Measurements from ENCODE around the gene MSLN. TPM values are rescaled to one million over a fixed set of nuclear protein-coding genes. Genes with fewer than 3 reads are reported as not detected.
"Not testable (repeated sequence)": the region's sequence is repeated elsewhere in the genome, so short reads cannot be mapped to it uniquely, and the experiment has no call there.

Gene MSLN
- not detected for polyA plus RNA-seq (2012; ENCODE audit: missing spikeins)

DNA sequence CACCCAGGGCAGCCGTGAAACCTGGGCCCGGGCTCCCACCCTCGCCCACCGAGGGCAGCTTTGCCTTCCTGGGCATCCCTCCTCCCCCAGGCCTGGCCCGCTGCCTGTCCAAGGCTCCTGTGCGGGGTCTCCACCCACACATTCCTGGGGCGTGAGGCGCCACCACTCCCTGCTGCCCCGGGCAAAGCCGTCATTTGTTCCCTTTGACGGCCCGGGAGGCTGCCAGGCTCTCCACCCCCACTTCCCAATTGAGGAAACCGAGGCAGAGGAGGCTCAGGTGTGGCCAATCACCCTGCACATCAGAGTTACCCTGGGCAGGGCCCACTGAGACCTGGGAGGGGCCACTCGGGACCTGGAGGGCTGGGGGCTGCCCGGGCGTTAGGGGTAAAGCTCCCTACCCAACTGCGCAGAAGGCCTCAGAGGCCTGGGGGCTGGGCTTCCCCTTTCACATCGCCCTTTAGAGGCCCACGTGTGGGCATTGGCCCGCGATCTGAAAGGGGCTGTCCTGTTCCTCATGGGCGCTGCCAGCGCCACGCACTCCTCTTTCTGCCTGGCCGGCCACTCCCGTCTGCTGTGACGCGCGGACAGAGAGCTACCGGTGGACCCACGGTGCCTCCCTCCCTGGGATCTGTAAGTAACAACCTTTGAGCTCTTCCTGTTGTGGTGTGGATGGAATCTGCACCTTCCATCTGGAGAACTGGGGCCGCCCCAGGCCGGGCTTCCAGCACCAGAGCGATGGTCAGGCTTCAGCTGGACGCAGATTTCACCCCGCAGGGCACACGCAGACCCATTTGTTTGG is at the start of gene MSLN:
Gene MSLN, plus strand, starts transcription at position 190 of the 799 bp plus-strand sequence. CDS start 1,947 bp downstream, outside the sequence.
- TF ChIP-seq TAF1 (IDR thresholded peaks at IDR 0.05; ENCODE audit: borderline replicate concordance, low read depth, low read length) (no peak), POLR2A (IDR thresholded peaks at IDR 0.05; ENCODE audit: low read depth, low read length) (no peak), POLR2AphosphoS5 (IDR thresholded peaks at IDR 0.05; ENCODE audit: low read depth, low read length) (no peak)
- DNase-seq (ENCODE audit: insufficient read length) = no peak

DNA sequence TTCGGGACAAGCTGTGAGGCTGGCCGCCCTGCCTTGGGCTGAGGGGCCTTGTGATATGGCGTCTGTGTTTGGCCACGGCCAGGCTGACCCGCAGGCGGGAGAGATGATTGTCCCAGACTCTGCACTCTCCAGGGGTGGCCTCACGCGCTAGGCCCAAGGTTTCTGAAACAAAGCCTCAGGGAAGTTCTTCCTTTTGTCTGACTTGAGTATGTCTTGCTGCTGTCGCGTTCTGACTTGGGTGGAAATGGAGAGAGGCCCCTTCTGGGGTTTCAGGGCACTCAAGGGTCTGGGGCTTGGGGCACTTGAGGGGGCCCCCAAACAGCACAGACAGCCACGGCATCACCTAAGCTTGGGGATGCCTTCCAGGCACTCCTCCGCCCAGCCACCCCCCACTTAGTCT is 49.5 kb upstream of the MSLN start:
- no peak for FAIRE-seq
- TF ChIP-seq POLR2A (IDR thresholded peaks at IDR 0.05; ENCODE audit: low read depth, low read length) (no peak), POLR2AphosphoS5 (IDR thresholded peaks at IDR 0.05; ENCODE audit: low read depth, low read length) (no peak), TAF1 (IDR thresholded peaks at IDR 0.05; ENCODE audit: borderline replicate concordance, low read depth, low read length) (no peak)
- no peak for DNase-seq (ENCODE audit: insufficient read length)

More for the DNA sequence above, at the start of gene MSLN:
- FAIRE-seq = no peak

DNA sequence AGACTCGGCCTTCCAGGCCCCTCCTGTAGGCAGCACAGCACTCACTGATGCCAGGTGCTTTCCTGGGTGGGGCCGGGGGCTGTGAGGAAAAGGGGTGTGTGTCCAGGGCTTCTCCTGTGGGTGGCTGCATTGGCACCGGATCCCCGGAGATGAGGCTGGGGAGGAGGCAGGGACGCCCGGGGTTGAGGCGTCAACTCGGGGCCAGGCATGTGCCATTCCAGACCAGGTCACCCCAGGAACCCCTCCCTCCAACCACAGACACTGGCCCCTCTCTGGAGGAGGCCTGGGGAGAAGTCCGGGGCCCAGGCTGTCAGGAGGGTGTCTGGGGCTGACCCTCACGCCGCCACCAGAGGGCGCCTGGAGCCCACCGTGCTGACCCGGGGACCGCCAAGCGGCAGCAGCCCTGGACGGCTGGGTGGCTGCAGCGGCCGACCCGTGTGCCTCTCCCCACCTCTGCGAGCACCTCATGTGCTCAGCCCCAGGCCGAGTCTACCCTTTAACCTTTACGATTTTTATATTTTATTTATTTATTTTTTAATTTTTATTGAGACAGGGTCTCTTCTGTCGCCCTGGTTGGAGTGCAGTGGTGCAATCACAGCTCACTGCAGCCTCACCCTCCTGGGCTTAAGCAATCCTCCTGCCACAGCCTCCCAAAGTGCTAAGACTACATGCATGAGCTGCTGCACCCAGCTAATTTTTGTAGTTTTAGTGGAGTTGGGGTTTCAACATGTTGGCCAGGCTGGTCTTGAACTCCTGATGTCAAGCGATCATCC is 48.8 kb upstream of the MSLN start:
- peak; percentile 98 for DNase-seq (ENCODE audit: insufficient read length)
- peak; percentile 90 for FAIRE-seq
- no peak for TF ChIP-seq TAF1 (IDR thresholded peaks at IDR 0.05; ENCODE audit: borderline replicate concordance, low read depth, low read length)
- TF ChIP-seq POLR2AphosphoS5 (IDR thresholded peaks at IDR 0.05; ENCODE audit: low read depth, low read length) = no peak
- no peak for TF ChIP-seq POLR2A (IDR thresholded peaks at IDR 0.05; ENCODE audit: low read depth, low read length)

DNA sequence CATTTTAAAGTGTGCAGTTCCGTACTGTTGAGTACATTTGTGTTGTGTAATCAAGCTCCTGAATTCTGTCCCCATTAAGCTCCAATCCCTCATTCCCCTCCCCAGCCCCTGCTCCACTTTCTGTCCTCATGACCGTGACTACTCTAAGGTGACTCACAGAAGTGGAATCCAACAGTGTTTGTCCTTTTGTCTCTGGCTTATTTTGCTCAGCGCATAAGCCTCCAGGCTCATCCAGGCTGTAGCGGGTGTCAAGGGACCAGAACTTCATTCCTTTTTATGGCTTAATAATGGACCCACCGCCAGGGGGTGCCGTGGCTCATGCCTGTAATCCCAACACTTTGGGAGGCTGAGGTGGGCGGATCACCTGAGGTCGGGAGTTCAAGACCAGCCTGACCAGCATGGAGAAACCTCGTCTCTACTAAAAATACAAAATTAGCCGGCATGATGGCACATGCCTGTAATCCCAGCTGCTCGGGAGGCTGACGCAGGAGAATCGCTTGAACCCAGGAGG is 47.7 kb upstream of the MSLN start:
- not testable (repeated sequence) for FAIRE-seq; DNase-seq (ENCODE audit: insufficient read length)

DNA sequence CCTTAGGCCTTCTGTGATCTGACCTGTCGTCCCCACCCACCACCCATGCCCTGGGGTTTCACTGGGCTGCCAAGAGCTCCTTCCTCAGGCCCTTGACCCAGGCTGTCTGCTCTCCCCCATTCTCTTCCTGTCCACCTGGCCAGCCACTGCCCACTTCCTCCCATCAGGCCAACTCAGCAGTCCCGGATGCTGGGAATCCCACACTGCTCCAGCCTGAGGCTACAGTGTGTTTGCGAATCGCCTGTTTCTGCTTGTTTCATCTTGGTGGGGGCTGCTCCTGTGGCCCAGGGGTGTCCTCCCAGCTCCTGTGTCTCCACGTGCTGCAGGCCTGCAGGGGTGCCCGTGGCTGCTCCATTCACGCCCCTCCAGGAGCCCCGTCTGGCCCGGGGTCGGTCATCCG is 46.5 kb upstream of the MSLN start:
- no peak for FAIRE-seq
- DNase-seq (ENCODE audit: insufficient read length) = no peak
- TF ChIP-seq TAF1 (IDR thresholded peaks at IDR 0.05; ENCODE audit: borderline replicate concordance, low read depth, low read length) = no peak
- TF ChIP-seq POLR2A (IDR thresholded peaks at IDR 0.05; ENCODE audit: low read depth, low read length) = no peak
- TF ChIP-seq POLR2AphosphoS5 (IDR thresholded peaks at IDR 0.05; ENCODE audit: low read depth, low read length) = no peak

DNA sequence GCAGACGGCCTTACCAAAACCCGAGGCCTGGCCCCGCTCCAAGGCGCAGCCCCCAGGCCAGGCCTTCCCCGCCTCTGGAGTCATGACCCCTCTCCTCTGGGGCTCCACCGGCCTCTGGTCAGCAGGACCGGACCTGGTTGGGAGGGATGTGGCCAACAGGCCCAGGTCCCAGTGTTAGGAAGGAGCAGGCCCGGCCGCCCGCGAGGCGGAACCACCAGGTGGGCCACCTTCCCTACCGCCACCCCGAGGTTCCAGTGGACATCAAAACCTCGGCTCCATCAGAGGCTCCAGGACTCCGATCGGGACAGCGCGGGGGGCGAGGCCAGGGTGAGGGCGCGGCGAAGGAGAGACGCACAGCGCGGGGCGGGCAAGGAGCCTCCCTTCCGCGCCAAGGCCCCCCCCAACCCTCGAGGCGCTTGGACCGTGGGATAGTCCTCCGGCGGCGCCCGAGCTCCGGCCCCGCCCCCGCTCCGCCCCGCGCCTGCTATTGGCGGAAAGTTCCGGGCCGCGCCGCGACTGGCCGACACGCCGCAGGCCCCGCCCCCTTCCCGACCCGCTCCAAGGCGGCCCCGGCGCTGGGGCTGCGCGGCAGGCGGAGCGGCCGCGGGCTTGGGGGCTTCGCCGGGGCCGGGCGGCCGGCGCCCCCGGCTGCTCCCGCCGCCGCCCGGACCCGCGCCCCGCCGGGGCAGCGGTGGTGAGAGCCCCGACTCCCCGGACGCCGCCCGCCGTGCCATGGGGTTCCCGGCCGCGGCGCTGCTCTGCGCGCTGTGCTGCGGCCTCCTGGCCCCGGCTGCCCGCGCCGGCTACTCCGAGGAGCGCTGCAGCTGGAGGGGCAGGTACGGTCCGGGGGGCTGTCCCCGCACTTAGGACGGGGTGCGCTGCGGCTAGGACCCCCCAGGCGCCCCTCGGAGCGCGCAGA is 45.7 kb upstream of the MSLN start, which contains the start of gene METRN:
Gene METRN, plus strand, starts transcription at position 561 of the 919 bp plus-strand sequence. Its CDS starts 172 bp downstream, at position 733.
- FAIRE-seq (peak; percentile 85), DNase-seq (ENCODE audit: insufficient read length) (peak; percentile 96)
- TF ChIP-seq POLR2A (IDR thresholded peaks at IDR 0.05; ENCODE audit: low read depth, low read length) = no peak
- no peak for TF ChIP-seq TAF1 (IDR thresholded peaks at IDR 0.05; ENCODE audit: borderline replicate concordance, low read depth, low read length)

DNA sequence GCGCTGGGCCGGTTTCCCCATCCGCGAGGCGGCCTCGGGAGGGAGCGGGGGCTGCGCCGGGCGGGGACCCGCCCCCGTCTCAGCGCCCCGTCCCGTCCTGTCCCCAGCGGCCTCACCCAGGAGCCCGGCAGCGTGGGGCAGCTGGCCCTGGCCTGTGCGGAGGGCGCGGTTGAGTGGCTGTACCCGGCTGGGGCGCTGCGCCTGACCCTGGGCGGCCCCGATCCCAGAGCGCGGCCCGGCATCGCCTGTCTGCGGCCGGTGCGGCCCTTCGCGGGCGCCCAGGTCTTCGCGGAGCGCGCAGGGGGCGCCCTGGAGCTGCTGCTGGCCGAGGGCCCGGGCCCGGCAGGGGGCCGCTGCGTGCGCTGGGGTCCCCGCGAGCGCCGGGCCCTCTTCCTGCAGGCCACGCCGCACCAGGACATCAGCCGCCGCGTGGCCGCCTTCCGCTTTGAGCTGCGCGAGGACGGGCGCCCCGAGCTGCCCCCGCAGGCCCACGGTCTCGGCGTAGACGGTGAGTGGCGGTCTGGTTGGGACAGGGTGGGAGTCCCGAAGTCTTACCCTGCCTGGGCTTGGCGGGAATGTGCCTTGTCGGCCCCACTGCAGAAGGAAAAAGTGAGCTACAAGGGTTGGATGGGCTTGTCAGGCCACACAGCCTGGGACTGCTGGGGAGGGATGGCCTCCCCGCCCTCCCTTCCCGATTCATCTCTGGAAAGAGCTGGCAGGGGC is 44.9 kb upstream of the MSLN start:
- no peak for TF ChIP-seq POLR2AphosphoS5 (IDR thresholded peaks at IDR 0.05; ENCODE audit: low read depth, low read length)
- no peak for TF ChIP-seq POLR2A (IDR thresholded peaks at IDR 0.05; ENCODE audit: low read depth, low read length)
- no peak for TF ChIP-seq TAF1 (IDR thresholded peaks at IDR 0.05; ENCODE audit: borderline replicate concordance, low read depth, low read length)
- no peak for DNase-seq (ENCODE audit: insufficient read length)
- no peak for FAIRE-seq

DNA sequence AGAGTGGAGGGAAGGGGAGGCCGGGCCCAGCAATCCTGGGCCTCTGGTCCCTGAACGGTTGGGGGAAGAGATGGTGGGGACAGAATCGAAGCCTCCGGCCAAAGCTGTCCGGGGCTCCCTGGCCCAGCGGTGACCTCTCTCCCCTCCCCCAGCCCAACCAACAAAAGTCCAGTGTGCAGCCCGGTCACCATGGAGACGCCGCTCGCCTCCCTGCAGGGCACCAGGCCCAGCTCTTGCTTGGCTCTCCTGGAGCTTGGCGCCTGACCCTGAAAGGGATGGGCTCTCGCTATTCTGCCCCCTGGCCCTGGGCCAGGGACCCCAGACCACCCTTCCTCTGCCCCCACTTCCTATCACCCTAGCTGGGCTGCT is 44.4 kb upstream of the MSLN start:
- DNase-seq (ENCODE audit: insufficient read length) = no peak
- FAIRE-seq = no peak
- TF ChIP-seq POLR2AphosphoS5 (IDR thresholded peaks at IDR 0.05; ENCODE audit: low read depth, low read length) = no peak
- no peak for TF ChIP-seq TAF1 (IDR thresholded peaks at IDR 0.05; ENCODE audit: borderline replicate concordance, low read depth, low read length)
- TF ChIP-seq POLR2A (IDR thresholded peaks at IDR 0.05; ENCODE audit: low read depth, low read length) = no peak

DNA sequence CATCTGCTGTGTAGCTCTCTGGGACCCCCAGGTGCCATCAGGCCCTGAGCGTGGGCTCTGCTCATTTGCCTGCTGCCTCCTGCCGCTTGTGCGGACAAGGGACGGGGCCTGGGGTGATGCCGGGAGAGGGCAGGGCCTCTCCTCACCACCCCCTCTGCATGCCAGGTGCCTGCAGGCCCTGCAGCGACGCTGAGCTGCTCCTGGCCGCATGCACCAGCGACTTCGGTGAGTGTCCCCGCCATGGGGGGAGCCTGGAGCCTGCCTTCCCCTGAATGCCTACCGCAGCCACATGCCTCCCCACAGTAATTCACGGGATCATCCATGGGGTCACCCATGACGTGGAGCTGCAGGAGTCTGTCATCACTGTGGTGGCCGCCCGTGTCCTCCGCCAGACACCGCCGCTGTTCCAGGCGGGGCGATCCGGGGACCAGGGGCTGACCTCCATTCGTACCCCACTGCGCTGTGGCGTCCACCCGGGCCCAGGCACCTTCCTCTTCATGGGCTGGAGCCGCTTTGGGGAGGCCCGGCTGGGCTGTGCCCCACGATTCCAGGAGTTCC is 43.7 kb upstream of the MSLN start:
- no peak for FAIRE-seq

More for the DNA sequence above, 43.7 kb upstream of the MSLN start:
- DNase-seq (ENCODE audit: insufficient read length) = no peak
- TF ChIP-seq POLR2A (IDR thresholded peaks at IDR 0.05; ENCODE audit: low read depth, low read length) = no peak
- TF ChIP-seq POLR2AphosphoS5 (IDR thresholded peaks at IDR 0.05; ENCODE audit: low read depth, low read length) = no peak
- TF ChIP-seq TAF1 (IDR thresholded peaks at IDR 0.05; ENCODE audit: borderline replicate concordance, low read depth, low read length) = no peak

Measured in GM12892 (cell line).